AG04450 (cell line): ENCODE measurements around the gene RASSF5. TPM values are rescaled to one million over a fixed set of nuclear protein-coding genes. Genes with fewer than 3 reads are reported as not detected.
A peak's percentile ranks its signal among the peaks of the same experiment; 100 is the strongest.

Experiments used
- CTCF ChIA-PET: fragments of 300-600, 350-600 bp; formaldehyde crosslinking; extraction: SDS; loops from one replicate; lab custom pipeline; 2022; ENCODE audit warnings: antibody characterized with exemption, inconsistent platforms; lab: Charles Lee
- POLR2A ChIA-PET: fragments of 350-600 bp; formaldehyde crosslinking; extraction: SDS; loops from one replicate; lab custom pipeline; 2021; ENCODE audit warnings: antibody characterized with exemption, inconsistent platforms; lab: Yijun Ruan, JAX
- DNase-seq: peaks from one replicate; pipeline ENCODE4 v3.0.0-alpha.2; 2011; ENCODE audit warnings: low read depth, low spot score
- H3K27ac ChIP-seq: one replicate; pipeline ENCODE4 v1.5.1; 2012; ENCODE audit warnings: low read depth, low read length, control low read depth
- H3K27me3 ChIP-seq: one replicate; pipeline ENCODE4 v1.6.0; 2012; ENCODE audit warnings: low read length; ENCODE audit not compliant: control insufficient read depth, insufficient read depth
- H3K4me3 ChIP-seq: 2 replicates; pipeline ENCODE4 v1.5.1; 2011; ENCODE audit warnings: mild to moderate bottlenecking, low read depth, low read length, control low read depth
- H3K9me3 ChIP-seq: 2 replicates; pipeline ENCODE4 v1.5.1; 2012; ENCODE audit warnings: low read length; ENCODE audit not compliant: control insufficient read depth, insufficient read depth
- polyA plus RNA-seq: library from polyadenylated mRNA; depleted of rRNA; stranded (reverse); fragments of >200 nt; gene quantifications from 2 replicates; pipeline ENCODE4 v1.2.3, GENCODE V29; 2011
- TF ChIP-seq, protein P1 (sequence below): IDR thresholded peaks from 2 replicates; pipeline ENCODE4 v1.5.1; 2011; ENCODE audit warnings: low read depth, low read length, control low read depth, inconsistent platforms

RASSF5 gene
- polyA plus RNA-seq, 1 experiment = 2.3 TPM

DNA sequence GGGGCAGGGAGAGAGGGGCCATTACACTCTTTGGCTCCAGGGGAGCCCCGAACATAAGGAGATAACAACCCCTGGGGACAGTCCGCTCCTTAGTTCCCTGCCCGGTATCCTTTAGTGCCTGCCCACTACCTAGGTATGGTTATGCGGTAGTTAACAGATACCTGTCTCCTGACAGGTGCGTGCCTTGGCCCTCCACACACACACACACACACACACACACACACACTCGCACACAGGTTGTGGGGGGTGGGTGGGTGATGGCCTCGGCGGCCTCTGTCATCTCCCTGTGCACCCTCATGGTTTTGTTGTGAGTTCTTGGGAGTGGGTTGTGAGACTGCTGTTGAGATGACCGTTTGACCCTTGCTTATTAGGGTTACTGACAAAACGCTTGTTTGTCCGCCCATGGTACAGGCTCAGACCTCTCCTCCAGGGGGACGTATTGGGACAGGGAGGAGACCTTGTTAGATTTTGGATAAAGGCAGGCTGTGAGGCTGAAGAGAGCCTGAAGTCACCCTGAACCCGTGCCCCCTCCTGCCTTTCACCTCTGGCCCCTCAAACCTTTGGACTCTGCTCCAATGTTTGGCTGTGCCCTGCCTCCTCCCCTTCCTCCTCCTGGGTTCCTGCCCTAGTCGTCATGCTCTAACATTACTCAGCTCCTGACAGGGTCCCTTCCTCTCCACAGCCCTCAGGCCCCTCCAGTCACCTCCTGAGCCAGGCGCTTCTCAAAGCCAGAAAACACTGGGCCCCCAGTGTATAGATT lies 979 bp downstream of the RASSF5 start:
- Histone ChIP-seq H3K27ac (no peak overlapping the region), H3K9me3 (no peaks in the 10 kb centered on the region; the same call in 1 of the 2 replicates), H3K4me3 (peak overlapping the region; percentile 60), H3K27me3 (peaks cover 8% of the 10 kb centered on the region)
- POLR2A ChIA-PET = no interaction called here
- no peak for DNase-seq
- TF ChIP-seq, protein P1, sequence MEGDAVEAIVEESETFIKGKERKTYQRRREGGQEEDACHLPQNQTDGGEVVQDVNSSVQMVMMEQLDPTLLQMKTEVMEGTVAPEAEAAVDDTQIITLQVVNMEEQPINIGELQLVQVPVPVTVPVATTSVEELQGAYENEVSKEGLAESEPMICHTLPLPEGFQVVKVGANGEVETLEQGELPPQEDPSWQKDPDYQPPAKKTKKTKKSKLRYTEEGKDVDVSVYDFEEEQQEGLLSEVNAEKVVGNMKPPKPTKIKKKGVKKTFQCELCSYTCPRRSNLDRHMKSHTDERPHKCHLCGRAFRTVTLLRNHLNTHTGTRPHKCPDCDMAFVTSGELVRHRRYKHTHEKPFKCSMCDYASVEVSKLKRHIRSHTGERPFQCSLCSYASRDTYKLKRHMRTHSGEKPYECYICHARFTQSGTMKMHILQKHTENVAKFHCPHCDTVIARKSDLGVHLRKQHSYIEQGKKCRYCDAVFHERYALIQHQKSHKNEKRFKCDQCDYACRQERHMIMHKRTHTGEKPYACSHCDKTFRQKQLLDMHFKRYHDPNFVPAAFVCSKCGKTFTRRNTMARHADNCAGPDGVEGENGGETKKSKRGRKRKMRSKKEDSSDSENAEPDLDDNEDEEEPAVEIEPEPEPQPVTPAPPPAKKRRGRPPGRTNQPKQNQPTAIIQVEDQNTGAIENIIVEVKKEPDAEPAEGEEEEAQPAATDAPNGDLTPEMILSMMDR = no peak
- CTCF ChIA-PET = interaction anchor here (3.9 kb wide), 1 partner anchor 76 kb away, joined by 24 read pairs; no protein-coding TSS in a partner anchor

DNA sequence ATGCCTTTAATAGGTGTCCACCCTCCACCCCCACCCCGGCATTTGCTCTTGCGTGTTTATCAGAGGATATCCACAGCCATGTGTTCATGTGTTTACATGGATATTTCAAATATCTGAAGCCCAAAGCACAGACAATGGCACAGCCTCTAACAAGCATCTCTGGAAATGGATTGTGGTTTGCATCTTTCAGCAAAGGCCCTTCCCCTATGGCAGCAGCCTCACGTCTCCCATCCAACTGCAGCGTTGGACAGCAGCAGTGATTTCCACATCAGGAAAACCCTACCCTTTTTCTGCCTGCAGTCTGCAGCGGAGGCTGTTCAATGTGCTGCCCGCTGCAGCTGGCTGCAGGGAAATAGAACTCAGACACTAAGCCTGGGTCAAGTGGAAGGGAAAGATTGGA lies 1.6 kb downstream of the RASSF5 start:
- TF ChIP-seq, protein P1 = no peak
- H3K27ac ChIP-seq = no peak overlapping the region
- no peaks in the 10 kb centered on the region; the same call in 1 of the 2 replicates for H3K9me3 ChIP-seq
- H3K4me3 ChIP-seq = peak overlapping the region; percentile 60; the same call in 1 of the 2 replicates
- peak; percentile 42 for DNase-seq
- peaks cover 8% of the 10 kb centered on the region for H3K27me3 ChIP-seq
- ChIA-PET POLR2A (interaction anchor here (0.7 kb wide), 1 partner anchor 9 kb away, joined by 3 read pairs; no protein-coding TSS in a partner anchor), CTCF (interaction anchor here (2.0 kb wide), 1 partner anchor 75 kb away, joined by 5 read pairs; no protein-coding TSS in a partner anchor)

DNA sequence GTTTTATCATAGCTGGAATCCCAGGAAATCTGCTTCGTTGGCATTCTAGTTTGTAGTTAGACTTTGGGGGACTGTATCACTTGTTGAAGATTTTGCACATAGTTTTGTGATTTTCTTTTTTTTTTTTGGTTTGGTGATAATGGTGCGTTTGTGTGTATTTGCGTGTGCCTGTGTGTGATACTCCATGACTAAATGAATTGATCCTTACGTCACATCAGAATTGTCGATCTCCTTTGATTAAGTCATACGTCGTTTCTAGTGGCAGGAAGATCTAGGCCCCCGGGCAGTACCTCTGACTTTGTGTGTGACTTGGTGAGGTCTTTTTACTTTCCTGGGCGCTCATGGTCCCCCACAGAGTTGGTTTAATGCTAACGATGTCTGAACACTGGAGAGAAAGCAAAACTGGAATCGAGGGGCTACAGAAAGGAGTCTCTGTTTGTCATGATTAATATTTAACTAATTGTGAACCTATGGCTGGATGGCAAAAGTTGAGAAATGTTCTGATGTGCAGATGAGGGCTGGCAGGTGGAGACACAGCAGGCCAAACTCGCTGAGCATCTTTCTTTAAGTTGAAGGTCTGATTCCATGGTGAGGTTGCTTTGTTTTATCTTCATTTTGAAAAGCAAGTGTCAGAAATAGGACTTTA lies 2.4 kb downstream of the RASSF5 start:
- Histone ChIP-seq H3K27ac (no peak overlapping the region), H3K9me3 (no peaks in the 10 kb centered on the region; the same call in 1 of the 2 replicates), H3K4me3 (no peak overlapping the region), H3K27me3 (peaks cover 8% of the 10 kb centered on the region)
- no peak for DNase-seq
- TF ChIP-seq, protein P1 = no peak
- ChIA-PET POLR2A (interaction anchor here (0.7 kb wide), 1 partner anchor 9 kb away, joined by 3 read pairs; no protein-coding TSS in a partner anchor), CTCF (interaction anchor here (1.0 to 2.0 kb wide), 2 partner anchors 34 to 74 kb away, joined by 3 to 5 read pairs; no protein-coding TSS in a partner anchor)

DNA sequence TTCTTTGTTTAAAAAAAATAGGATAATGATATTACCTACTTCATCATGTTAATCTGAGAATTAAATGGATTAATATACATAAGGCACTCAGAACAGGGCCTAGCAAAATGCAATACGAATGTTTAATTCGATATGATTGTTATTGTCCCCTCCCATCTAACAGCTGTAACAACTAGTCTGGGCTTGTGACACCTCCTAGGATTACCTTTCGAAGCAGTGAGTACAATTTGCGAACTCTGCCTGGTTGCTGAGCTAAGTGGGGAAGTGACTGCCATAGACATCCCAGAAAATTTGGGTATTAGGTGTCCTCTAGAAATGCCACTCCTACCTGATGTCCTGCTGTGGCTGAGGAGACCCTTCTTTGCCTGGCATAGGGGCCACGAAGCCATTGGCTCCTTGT lies 3.0 kb downstream of the RASSF5 start:
- H3K27me3 ChIP-seq = peaks cover 4% of the 10 kb centered on the region
- TF ChIP-seq, protein P1 = no peak
- DNase-seq = no peak
- H3K4me3 ChIP-seq = no peak overlapping the region
- ChIA-PET POLR2A (no interaction called here), CTCF (interaction anchor here (1.0 to 2.0 kb wide), 2 partner anchors 34 to 73 kb away, joined by 3 to 5 read pairs; no protein-coding TSS in a partner anchor)
- H3K9me3 ChIP-seq = no peaks in the 10 kb centered on the region; the same call in 1 of the 2 replicates
- H3K27ac ChIP-seq = no peak overlapping the region
